H1 (cell line): ENCODE data around the gene CRTAC1. TPM values are rescaled to one million over a fixed set of nuclear protein-coding genes. Genes with fewer than 3 reads are reported as not detected.

Experiments used
- CTCF ChIA-PET: fragments of 300-600 bp; sonication (Branson Sonifier 250); formaldehyde crosslinking; loops from one replicate; lab custom pipeline; 2021; ENCODE audit not compliant: partially characterized antibody; lab: Charles Lee
- POLR2A ChIA-PET: fragments of 300-600 bp; sonication (Branson Sonifier 250); formaldehyde crosslinking; loops from one replicate; lab custom pipeline; 2021; ENCODE audit warnings: inconsistent platforms; ENCODE audit not compliant: partially characterized antibody; lab: Charles Lee
- DNase-seq, 2 experiments: peaks; one replicate each; pipeline versions ENCODE4 v3.0.0 to v3.0.0-alpha.2; 2010 to 2022; ENCODE audit warnings: low spot score in 2 of 2, low read depth in 1 of 2, mixed read lengths in 1 of 2
- FAIRE-seq: peaks from 2 replicates; lab custom pipeline; 2011; peaks lifted over from hg19 to GRCh38; lab: Jason Lieb, UNC
- H2AFZ ChIP-seq: 2 replicates; pipeline ENCODE4 v1.8.1; 2012; ENCODE audit warnings: low read length, inconsistent platforms
- H2AK5ac ChIP-seq: 2 replicates; pipeline ENCODE4 v1.6.1; 2013; ENCODE audit warnings: low read depth, low read length
- H2BK120ac ChIP-seq: replicated peaks from 2 replicates; pipeline ENCODE3; 2013; ENCODE audit warnings: low read depth, low read length, inconsistent platforms
- H2BK12ac ChIP-seq: 2 replicates; pipeline ENCODE4 v1.6.1; 2013; ENCODE audit warnings: low read depth, low read length
- H2BK15ac ChIP-seq: 2 replicates; pipeline ENCODE4 v1.6.1; 2013; ENCODE audit warnings: low read length
- H2BK20ac ChIP-seq: 2 replicates; pipeline ENCODE4 v1.6.1; 2013; ENCODE audit warnings: low read length
- H2BK5ac ChIP-seq: 2 replicates; pipeline ENCODE4 v1.6.1; 2013; ENCODE audit warnings: low read depth, low read length
- H3K14ac ChIP-seq: 2 replicates; pipeline ENCODE4 v1.6.1; 2013; ENCODE audit warnings: inconsistent platforms; ENCODE audit not compliant: insufficient read length
- H3K18ac ChIP-seq: 2 replicates; pipeline ENCODE4 v1.6.1; 2013; ENCODE audit warnings: low read length; ENCODE audit errors: extremely low read depth
- H3K23ac ChIP-seq: 2 replicates; pipeline ENCODE4 v1.6.1; 2013; ENCODE audit warnings: inconsistent platforms; ENCODE audit not compliant: insufficient read length
- H3K23me2 ChIP-seq: 2 replicates; pipeline ENCODE4 v1.6.1; 2013; ENCODE audit warnings: low read depth, low read length
- H3K27ac ChIP-seq: 2 replicates; pipeline ENCODE4 v1.6.1; 2011; ENCODE audit warnings: low read depth, low read length, inconsistent platforms
- H3K27me3 ChIP-seq, 4 experiments: replicated peaks in 1 of 4; 1 replicate in 1 of 4; 2 replicates in 3 of 4; pipeline versions ENCODE4 v1.6.1 to v1.8.1; 2011 to 2013; ENCODE audit warnings: low read length in 3 of 4, mild to moderate bottlenecking in 3 of 4, inconsistent platforms in 2 of 4, mixed read lengths in 2 of 4, moderate library complexity in 1 of 4; ENCODE audit not compliant: control insufficient read depth in 3 of 4, insufficient read depth in 3 of 4; ENCODE audit errors: extremely low read depth in 1 of 4
- H3K36me3 ChIP-seq, 4 experiments: 2 replicates each; pipeline versions ENCODE4 v1.6.1 to v1.8.1; 2011 to 2013; ENCODE audit warnings: mild to moderate bottlenecking in 4 of 4, low read length in 3 of 4, moderate library complexity in 2 of 4, control low read depth in 1 of 4, inconsistent platforms in 1 of 4; ENCODE audit not compliant: insufficient read depth in 4 of 4, control insufficient read depth in 2 of 4
- H3K4ac ChIP-seq: replicated peaks from 2 replicates; pipeline ENCODE3; 2013; ENCODE audit warnings: low read length, low read depth, mixed read lengths, inconsistent platforms; ENCODE audit not compliant: insufficient read length
- H3K4me1 ChIP-seq, 4 experiments: replicated peaks in 1 of 4; 1 replicate in 1 of 4; 2 replicates in 3 of 4; pipeline versions ENCODE4 v1.6.1 to v1.8.1; 2011 to 2013; ENCODE audit warnings: low read length in 3 of 4, inconsistent platforms in 2 of 4, mixed read lengths in 1 of 4; ENCODE audit not compliant: insufficient read depth in 4 of 4, control insufficient read depth in 3 of 4
- H3K4me2 ChIP-seq, 2 experiments: 2 replicates each; pipeline versions ENCODE4 v1.6.1 to v1.8.1; 2011 to 2013; ENCODE audit warnings: low read depth in 2 of 2, low read length in 2 of 2, control low read depth in 1 of 2, inconsistent platforms in 1 of 2, mild to moderate bottlenecking in 1 of 2; ENCODE audit not compliant: insufficient read depth in 1 of 2
- H3K4me3 ChIP-seq, 4 experiments: fragments of 200-600, 300-600 bp in 1 of 4; sonication (generic), shearing (Covaris generic), sonication (Bioruptor Twin) in 1 of 4; 2 replicates each; pipeline versions ENCODE4 v1.5.1 to v1.8.1; 2011 to 2016; ENCODE audit warnings: low read length in 4 of 4, low read depth in 3 of 4, control low read depth in 2 of 4, inconsistent platforms in 2 of 4, mild to moderate bottlenecking in 2 of 4, mixed read lengths in 1 of 4, moderate library complexity in 1 of 4; ENCODE audit not compliant: insufficient read depth in 2 of 4; ENCODE audit errors: extremely low read depth in 1 of 4
- H3K56ac ChIP-seq: replicated peaks from 2 replicates; pipeline ENCODE3; 2013; ENCODE audit warnings: low read depth, mild to moderate bottlenecking, mixed read lengths, low read length, inconsistent platforms; ENCODE audit not compliant: insufficient read length
- H3K79me1 ChIP-seq: 2 replicates; pipeline ENCODE4 v1.6.1; 2013; ENCODE audit warnings: low read depth, low read length, control low read depth
- H3K79me2 ChIP-seq, 2 experiments: 2 replicates each; pipeline versions ENCODE4 v1.6.1 to v1.8.1; 2012 to 2013; ENCODE audit warnings: low read length in 2 of 2, mild to moderate bottlenecking in 2 of 2, inconsistent platforms in 1 of 2; ENCODE audit not compliant: insufficient read depth in 2 of 2, control insufficient read depth in 1 of 2
- H3K9ac ChIP-seq, 4 experiments: replicated peaks in 1 of 4; 1 replicate in 1 of 4; 2 replicates in 3 of 4; pipeline versions ENCODE4 v1.6.1 to v1.8.1; 2011 to 2013; ENCODE audit warnings: low read depth in 3 of 4, low read length in 3 of 4, control low read depth in 2 of 4, mild to moderate bottlenecking in 2 of 4, moderate library complexity in 2 of 4, inconsistent platforms in 1 of 4; ENCODE audit errors: extremely low read depth in 1 of 4
- H3K9me3 ChIP-seq, 2 experiments: 2 replicates each; pipeline versions ENCODE4 v1.6.1 to v1.8.1; 2012 to 2013; ENCODE audit warnings: mild to moderate bottlenecking in 2 of 2, moderate library complexity in 2 of 2, control low read depth in 1 of 2, inconsistent platforms in 1 of 2, low read depth in 1 of 2, low read length in 1 of 2, mixed read lengths in 1 of 2; ENCODE audit not compliant: insufficient read depth in 2 of 2
- H4K20me1 ChIP-seq, 2 experiments: replicated peaks in 1 of 2; 2 replicates each; pipeline versions ENCODE3 to v1.8.1; 2011 to 2013; ENCODE audit warnings: inconsistent platforms in 2 of 2, low read length in 2 of 2, mild to moderate bottlenecking in 1 of 2; ENCODE audit not compliant: insufficient read depth in 2 of 2, control insufficient read depth in 1 of 2
- H4K5ac ChIP-seq: 2 replicates; pipeline ENCODE4 v1.6.1; 2013; ENCODE audit warnings: low read length, low read depth, mixed read lengths, inconsistent platforms; ENCODE audit not compliant: insufficient read length
- H4K8ac ChIP-seq: 2 replicates; pipeline ENCODE4 v1.8.0; 2013; ENCODE audit warnings: mild to moderate bottlenecking, moderate library complexity, low read length, inconsistent platforms; ENCODE audit not compliant: insufficient read depth; ENCODE audit errors: extremely low read depth
- H4K91ac ChIP-seq: replicated peaks from 2 replicates; pipeline ENCODE3; 2013; ENCODE audit warnings: low read length, mixed read lengths, inconsistent platforms; ENCODE audit not compliant: insufficient read length
- EGR1 ChIP-seq: IDR thresholded peaks from 2 replicates; pipeline ENCODE4 v1.6.1; 2011; ENCODE audit warnings: low read depth, low read length, borderline replicate concordance
- WGBS, 2 experiments: shearing (Covaris generic) in 1 of 2; methylation state at CpG; one replicate each; pipeline versions ENCODE4 v1.1.6 to v1.1.7; 2013 to 2015; ENCODE audit warnings: low lambda C conversion rate in 2 of 2, mixed read lengths in 2 of 2, inconsistent platforms in 1 of 2, low coverage in 1 of 2, missing lambda C conversion rate in 1 of 2; ENCODE audit not compliant: insufficient replicate concordance in 2 of 2, insufficient coverage in 1 of 2, insufficient read length in 1 of 2; ENCODE audit errors: extremely low coverage in 1 of 2, missing lambda C conversion rate in 1 of 2; 5-methylcytosine and 5-hydroxymethylcytosine counted together
- polyA plus RNA-seq, 7 experiments: library from polyadenylated mRNA; depleted of rRNA in 3 of 7; stranded (reverse) in 5 of 7; unstranded in 2 of 7; fragments of >200 nt in 5 of 7; fragments of 200-250 nt in 2 of 7; gene quantifications; 1 replicate in 5 of 7; 2 replicates in 1 of 7; 4 replicates in 1 of 7; pipeline versions ENCODE4 v1.2.1 to v1.2.3, GENCODE V29; 2011 to 2013; ENCODE audit warnings: missing spikeins in 2 of 7, mixed read lengths in 2 of 7
- total RNA-seq: library from RNA; stranded (reverse); fragmentation: NEBNext Ultra II Directional; extraction: Animal tissue kit (Norgen Biotek cat#: 25700); gene quantifications from 2 replicates; pipeline ENCODE4 v1.2.1, GENCODE V29; 2021

The CRTAC1 gene
- total and polyA plus RNA-seq, 2 of the 8 experiments (the other 6 are each of a cell fraction or from before 2014, with no cell fraction given) = 0.91 to 1.2 TPM

DNA sequence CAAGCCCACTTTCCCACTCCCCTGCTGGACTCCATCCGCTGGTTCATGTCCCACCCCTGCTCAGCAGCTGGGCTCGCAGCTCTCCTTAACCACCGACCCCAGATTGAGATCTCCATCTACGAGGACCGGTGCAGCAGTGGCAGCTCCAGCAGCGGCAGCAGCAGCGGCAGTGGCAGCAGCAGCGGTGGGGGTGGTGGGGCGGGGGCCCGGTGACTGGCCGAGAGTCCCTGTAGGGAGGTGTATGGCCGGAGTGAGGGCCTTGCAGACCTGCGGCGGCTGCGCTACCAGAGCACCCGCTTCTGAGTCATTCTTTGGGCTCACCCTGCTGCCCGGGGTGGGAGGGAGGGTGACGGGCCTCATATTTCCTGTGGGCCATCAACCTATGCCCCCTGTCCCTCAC lies 164.9 kb downstream of the CRTAC1 start:
- Histone ChIP-seq H2BK15ac (no peak overlapping the region), H3K4me2 (no peak overlapping the region), H3K56ac (no peak overlapping the region), H4K8ac (no peak overlapping the region), H3K9ac (no peak overlapping the region), H2AFZ (no peak overlapping the region), H3K23me2 (0 out of 2 replicates have a peak, but pooled peaks cover 1% of the 10 kb centered on the region), H3K36me3 (no peaks in the 10 kb centered on the region), H4K91ac (no peak overlapping the region), H3K27ac (no peak overlapping the region), H4K5ac (no peak overlapping the region), H3K23ac (no peak overlapping the region), H2BK5ac (no peak overlapping the region), H3K79me1 (no peaks in the 10 kb centered on the region), H3K4me1 (peaks cover 10 to 29% (median 15%) of the 10 kb centered on the region in 4 experiments), H3K18ac (no peak overlapping the region), H2BK12ac (no peak overlapping the region; the same call in 1 of the 2 replicates), H3K14ac (no peak overlapping the region), H3K4me3 (no peak overlapping the region), H2BK20ac (no peak overlapping the region), H3K79me2 (no peaks in the 10 kb centered on the region), H2AK5ac (no peak overlapping the region), H4K20me1 (no peaks in the 10 kb centered on the region), H3K27me3 (no peaks in the 10 kb centered on the region), H2BK120ac (no peak overlapping the region), H3K4ac (no peak overlapping the region), H3K9me3 (no peaks in the 10 kb centered on the region)
- DNase-seq = no peak
- 92% methylated on average over 11 of the region's 18 CpGs; no CpG with 5 or more reads in 1 of the 2 experiments for WGBS, 2 experiments
- ChIA-PET CTCF (interaction anchor here (0.6 to 14.5 kb wide), 3 partner anchors 71 to 180 kb away, joined by 3 to 236 read pairs (median 3); no protein-coding TSS in a partner anchor), POLR2A (no interaction called here)
- FAIRE-seq = no peak
- TF ChIP-seq EGR1 = no peak
